Rectal smooth muscle tissue (tissue), 1 donor: ENCODE measurements around the gene ZNF787.

Experiments
- H3K27ac ChIP-seq: one replicate; pipeline ENCODE4 v1.7.0; 2013; ENCODE audit warnings: low read depth, low read length, inconsistent platforms
- H3K27me3 ChIP-seq: one replicate; pipeline ENCODE4 v1.7.0; 2013; ENCODE audit warnings: low read length; ENCODE audit not compliant: control insufficient read depth, insufficient read depth
- H3K36me3 ChIP-seq: one replicate; pipeline ENCODE4 v1.7.0; 2013; ENCODE audit warnings: low read length; ENCODE audit not compliant: control insufficient read depth, insufficient read depth
- H3K4me1 ChIP-seq: one replicate; pipeline ENCODE4 v1.7.0; 2013; ENCODE audit warnings: low read length; ENCODE audit not compliant: control insufficient read depth, insufficient read depth
- H3K4me3 ChIP-seq: one replicate; pipeline ENCODE4 v1.7.0; 2013; ENCODE audit warnings: low read length
- H3K9ac ChIP-seq: one replicate; pipeline ENCODE4 v1.7.0; 2013; ENCODE audit warnings: low read length

ZNF787 gene

DNA sequence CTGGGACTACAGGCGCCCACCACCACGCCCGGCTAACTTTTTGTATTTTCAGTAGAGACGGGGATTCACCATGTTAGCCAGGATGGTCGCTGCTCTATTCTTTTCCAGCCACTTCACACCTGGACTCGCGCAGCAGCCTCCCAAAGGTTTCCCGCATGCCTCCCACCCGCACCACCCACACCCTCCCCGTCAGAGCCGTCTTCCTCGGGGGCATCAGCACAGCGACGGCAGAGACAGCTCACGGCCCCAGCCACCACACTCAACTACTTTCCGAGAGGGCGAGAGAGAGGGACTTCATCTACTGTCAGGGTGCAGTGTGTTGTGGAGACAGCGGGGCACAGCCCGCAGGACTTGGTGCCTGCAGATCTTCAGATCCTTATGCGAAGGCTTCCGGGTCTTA is 5.6 kb downstream of the ZNF787 start:
- Histone ChIP-seq H3K27me3 (no peaks in the 10 kb centered on the region), H3K4me1 (peaks cover 32% of the 10 kb centered on the region), H3K9ac (no peak overlapping the region), H3K36me3 (peaks cover 2% of the 10 kb centered on the region), H3K27ac (no peak overlapping the region), H3K4me3 (no peak overlapping the region)

DNA sequence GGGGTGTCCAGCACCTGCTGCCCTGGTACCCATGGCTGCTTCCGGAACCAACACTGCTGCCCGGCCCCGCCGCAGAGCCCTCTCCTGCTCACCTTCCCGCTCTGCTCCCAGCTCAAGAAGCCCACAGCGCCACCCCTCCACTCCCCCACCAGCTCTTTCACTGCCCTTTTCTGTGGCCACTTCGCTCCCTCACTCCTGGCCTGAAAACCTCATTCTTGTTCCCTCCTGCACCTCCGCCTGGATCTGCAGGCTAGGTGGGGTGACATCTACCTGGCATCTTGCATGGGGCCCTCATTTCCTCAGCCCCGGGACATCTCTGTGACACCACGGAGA is 6.4 kb downstream of the ZNF787 start:
- Histone ChIP-seq H3K36me3 (peaks cover 2% of the 10 kb centered on the region), H3K4me1 (peaks cover 31% of the 10 kb centered on the region), H3K4me3 (no peak overlapping the region), H3K27ac (no peak overlapping the region), H3K27me3 (no peaks in the 10 kb centered on the region), H3K9ac (no peak overlapping the region)

GRCh38 chr19:56114051-56114777 is 6.9 kb downstream of the ZNF787 start:
- Histone ChIP-seq H3K27ac (no peak overlapping the region), H3K4me3 (no peak overlapping the region), H3K9ac (no peak overlapping the region), H3K36me3 (peaks cover 2% of the 10 kb centered on the region), H3K4me1 (peaks cover 30% of the 10 kb centered on the region), H3K27me3 (no peaks in the 10 kb centered on the region)

DNA sequence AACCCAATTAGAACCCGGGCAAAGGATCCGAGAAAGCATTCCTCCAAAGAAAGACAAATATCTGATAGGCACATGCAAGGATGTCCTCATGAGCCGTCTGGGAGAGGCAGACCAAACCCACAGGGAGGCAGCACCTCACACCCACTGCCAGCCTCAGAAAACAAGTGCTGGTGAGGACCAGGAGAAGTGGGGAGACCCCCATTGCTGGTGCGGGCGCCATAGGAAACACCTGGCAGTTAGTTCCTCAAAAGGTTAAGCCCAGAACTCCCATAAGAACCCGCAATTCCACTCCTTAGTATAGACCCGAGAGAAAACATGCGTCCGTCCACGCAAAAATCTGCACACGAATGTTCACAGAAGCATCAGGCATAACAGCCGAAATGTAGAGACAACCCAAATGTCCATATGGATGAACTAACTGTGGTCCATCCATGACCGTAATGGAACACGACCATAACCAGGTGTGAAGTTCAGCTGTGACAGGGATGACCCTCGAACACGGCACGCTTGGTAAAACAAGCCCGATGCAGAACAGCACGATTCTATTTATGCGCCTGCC is 7.9 kb downstream of the ZNF787 start:
- Histone ChIP-seq H3K4me1 (peaks cover 40% of the 10 kb centered on the region), H3K36me3 (peaks cover 2% of the 10 kb centered on the region), H3K27ac (no peak overlapping the region), H3K4me3 (peak overlapping the region; percentile 25), H3K9ac (no peak overlapping the region), H3K27me3 (no peaks in the 10 kb centered on the region)

DNA sequence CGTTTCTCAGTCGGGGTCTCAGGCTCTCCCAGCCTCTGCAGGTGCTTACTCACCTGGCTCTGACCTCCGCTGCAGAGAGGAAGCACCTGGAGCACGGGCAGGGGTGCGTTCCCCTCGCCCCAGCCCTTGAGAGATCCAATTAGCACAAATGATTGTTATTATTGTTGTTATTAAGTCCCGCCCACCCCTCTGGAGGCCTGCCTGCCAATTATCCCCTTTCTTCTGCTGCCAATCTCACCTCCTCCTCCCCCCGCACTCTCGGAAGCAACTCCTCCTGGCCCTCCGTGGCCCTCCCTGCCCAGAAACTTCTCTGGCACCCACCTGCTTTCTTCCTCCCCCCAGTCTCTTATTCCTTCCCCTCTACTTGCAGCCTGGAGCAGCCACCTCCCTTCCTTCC is 8.8 kb downstream of the ZNF787 start:
- H3K4me1 ChIP-seq: peaks cover 40% of the 10 kb centered on the region
- peak overlapping the region; percentile 2 for H3K4me3 ChIP-seq
- H3K27me3 ChIP-seq: no peaks in the 10 kb centered on the region
- no peak overlapping the region for H3K9ac ChIP-seq
- H3K27ac ChIP-seq: no peak overlapping the region
- peaks cover 2% of the 10 kb centered on the region for H3K36me3 ChIP-seq

DNA sequence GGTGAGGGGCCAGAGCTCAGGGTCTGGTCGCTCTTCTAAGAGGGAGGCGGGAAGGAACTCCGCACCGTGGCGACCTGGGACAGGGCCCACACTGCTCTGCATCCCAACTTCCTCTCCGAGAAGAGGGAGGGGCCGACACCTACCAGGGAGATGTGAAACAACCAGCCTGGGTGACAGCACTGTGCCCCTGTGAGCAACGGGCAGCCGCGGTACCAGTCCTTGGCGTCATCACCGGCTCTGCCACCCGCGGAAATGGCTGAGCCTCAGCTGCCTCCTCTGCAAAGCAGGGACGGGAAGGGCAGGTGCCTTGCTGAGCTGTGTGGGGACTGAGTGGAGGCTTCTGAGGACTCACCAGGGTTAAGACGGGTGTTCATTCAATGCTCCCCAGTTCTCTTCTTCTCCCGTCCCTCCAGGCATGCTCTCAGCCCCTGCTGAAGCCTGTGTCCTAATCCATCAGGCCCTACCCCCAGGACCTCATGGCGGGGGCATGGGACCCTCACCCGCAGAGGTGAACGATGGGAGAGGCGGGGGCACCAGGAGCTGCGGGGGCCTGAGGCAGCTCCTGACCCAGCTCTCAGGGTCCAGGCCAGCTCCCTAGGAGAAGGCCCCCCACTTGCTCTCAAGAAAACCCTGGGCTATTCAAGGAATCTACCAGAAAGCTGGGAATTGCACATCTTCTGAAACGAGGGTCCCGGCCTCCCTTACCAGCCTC is 9.3 kb downstream of the ZNF787 start:
- Histone ChIP-seq H3K4me1 (peaks cover 39% of the 10 kb centered on the region), H3K27ac (peak overlapping the region; percentile 52), H3K36me3 (peaks cover 2% of the 10 kb centered on the region), H3K4me3 (peak overlapping the region; percentile 11), H3K9ac (no peak overlapping the region), H3K27me3 (no peaks in the 10 kb centered on the region)

DNA sequence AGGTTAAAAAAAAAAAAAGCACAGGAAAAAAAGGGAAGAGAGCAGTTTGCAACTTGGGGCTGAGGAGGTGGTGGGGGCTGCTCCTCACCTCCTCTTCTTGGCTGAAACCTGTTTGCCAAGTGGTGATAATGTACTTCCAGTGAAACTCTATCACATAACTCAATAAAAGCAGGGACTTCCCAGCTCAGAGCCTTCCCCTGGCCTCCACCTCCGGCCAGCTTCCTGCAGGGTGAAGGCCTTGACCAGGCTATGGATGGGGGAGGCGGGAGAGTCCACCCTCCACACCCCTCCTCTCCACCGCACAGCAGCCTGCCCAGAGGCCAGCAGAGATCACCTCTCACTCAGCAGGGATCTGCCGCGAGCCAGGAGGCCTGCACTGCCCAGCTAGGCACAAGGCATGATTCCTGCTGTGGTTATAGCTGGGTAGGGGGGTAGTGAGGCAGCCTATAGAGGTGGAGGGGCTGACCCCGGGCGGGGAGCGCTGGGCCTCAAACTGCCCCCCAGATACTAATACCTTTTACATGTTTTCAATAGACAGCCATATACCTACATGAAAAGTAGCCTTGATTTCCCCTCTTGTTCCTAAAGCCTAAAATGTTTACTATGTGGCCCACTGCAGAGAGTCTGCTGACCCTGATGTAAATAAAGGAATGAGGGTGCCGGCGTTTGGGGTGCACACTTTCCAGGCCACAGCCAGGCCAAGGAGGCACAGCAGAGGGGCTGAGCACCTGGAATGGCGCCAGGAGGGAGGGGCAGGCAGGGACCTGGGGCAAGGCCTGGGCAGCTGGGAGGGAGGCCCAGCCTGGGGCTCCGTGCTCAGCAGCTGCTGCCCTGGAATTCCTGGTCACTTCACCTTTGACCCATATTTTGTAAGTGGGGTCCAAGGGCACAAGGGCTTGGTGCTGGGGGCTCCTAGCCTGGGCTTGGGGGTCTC is 10.3 kb downstream of the ZNF787 start:
- Histone ChIP-seq H3K9ac (no peak overlapping the region), H3K27ac (peak overlapping the region; percentile 52), H3K27me3 (no peaks in the 10 kb centered on the region), H3K36me3 (peaks cover 2% of the 10 kb centered on the region), H3K4me3 (no peak overlapping the region), H3K4me1 (peaks cover 37% of the 10 kb centered on the region)

GRCh38 chr19:56109226-56109625 is 11.9 kb downstream of the ZNF787 start:
- H3K4me3 ChIP-seq: peak overlapping the region; percentile 54
- no peaks in the 10 kb centered on the region for H3K36me3 ChIP-seq
- no peaks in the 10 kb centered on the region for H3K27me3 ChIP-seq
- H3K27ac ChIP-seq: no peak overlapping the region
- peaks cover 40% of the 10 kb centered on the region for H3K4me1 ChIP-seq
- H3K9ac ChIP-seq: no peak overlapping the region

- H3K4me1 ChIP-seq: peaks cover 38% of the 10 kb centered on the region
- peak overlapping the region; percentile 54 for H3K4me3 ChIP-seq
- peak overlapping the region; percentile 68 for H3K27ac ChIP-seq
- H3K36me3 ChIP-seq: no peaks in the 10 kb centered on the region
- no peak overlapping the region for H3K9ac ChIP-seq
- no peaks in the 10 kb centered on the region for H3K27me3 ChIP-seq
These were observed 12.5 kb downstream of the ZNF787 start for GRCh38 chr19:56108447-56109195.

GRCh38 chr19:56107626-56108351 is 13.3 kb downstream of the ZNF787 start:
- H3K9ac ChIP-seq: no peak overlapping the region
- peak overlapping the region; percentile 15 for H3K4me3 ChIP-seq
- no peaks in the 10 kb centered on the region for H3K27me3 ChIP-seq
- peak overlapping the region; percentile 68 for H3K27ac ChIP-seq
- H3K4me1 ChIP-seq: peaks cover 34% of the 10 kb centered on the region
- no peaks in the 10 kb centered on the region for H3K36me3 ChIP-seq

GRCh38 chr19:56106993-56107392 is 14.1 kb downstream of the ZNF787 start:
- peaks cover 33% of the 10 kb centered on the region for H3K4me1 ChIP-seq
- no peaks in the 10 kb centered on the region for H3K27me3 ChIP-seq
- H3K27ac ChIP-seq: no peak overlapping the region
- no peak overlapping the region for H3K9ac ChIP-seq
- no peak overlapping the region for H3K4me3 ChIP-seq
- peaks cover under 1% of the 10 kb centered on the region for H3K36me3 ChIP-seq
